ENCODE data around the gene PCSK2. TPM values are rescaled to one million over a fixed set of nuclear protein-coding genes. Genes with fewer than 3 reads are reported as not detected.

Gene PCSK2, protein sequence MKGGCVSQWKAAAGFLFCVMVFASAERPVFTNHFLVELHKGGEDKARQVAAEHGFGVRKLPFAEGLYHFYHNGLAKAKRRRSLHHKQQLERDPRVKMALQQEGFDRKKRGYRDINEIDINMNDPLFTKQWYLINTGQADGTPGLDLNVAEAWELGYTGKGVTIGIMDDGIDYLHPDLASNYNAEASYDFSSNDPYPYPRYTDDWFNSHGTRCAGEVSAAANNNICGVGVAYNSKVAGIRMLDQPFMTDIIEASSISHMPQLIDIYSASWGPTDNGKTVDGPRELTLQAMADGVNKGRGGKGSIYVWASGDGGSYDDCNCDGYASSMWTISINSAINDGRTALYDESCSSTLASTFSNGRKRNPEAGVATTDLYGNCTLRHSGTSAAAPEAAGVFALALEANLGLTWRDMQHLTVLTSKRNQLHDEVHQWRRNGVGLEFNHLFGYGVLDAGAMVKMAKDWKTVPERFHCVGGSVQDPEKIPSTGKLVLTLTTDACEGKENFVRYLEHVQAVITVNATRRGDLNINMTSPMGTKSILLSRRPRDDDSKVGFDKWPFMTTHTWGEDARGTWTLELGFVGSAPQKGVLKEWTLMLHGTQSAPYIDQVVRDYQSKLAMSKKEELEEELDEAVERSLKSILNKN
- polyA plus RNA-seq (2011; rRNA removed): not detected in 2 replicates
- not detected in 2 replicates for polyA minus RNA-seq (2011; rRNA and poly(A)+ RNA removed)

DNA sequence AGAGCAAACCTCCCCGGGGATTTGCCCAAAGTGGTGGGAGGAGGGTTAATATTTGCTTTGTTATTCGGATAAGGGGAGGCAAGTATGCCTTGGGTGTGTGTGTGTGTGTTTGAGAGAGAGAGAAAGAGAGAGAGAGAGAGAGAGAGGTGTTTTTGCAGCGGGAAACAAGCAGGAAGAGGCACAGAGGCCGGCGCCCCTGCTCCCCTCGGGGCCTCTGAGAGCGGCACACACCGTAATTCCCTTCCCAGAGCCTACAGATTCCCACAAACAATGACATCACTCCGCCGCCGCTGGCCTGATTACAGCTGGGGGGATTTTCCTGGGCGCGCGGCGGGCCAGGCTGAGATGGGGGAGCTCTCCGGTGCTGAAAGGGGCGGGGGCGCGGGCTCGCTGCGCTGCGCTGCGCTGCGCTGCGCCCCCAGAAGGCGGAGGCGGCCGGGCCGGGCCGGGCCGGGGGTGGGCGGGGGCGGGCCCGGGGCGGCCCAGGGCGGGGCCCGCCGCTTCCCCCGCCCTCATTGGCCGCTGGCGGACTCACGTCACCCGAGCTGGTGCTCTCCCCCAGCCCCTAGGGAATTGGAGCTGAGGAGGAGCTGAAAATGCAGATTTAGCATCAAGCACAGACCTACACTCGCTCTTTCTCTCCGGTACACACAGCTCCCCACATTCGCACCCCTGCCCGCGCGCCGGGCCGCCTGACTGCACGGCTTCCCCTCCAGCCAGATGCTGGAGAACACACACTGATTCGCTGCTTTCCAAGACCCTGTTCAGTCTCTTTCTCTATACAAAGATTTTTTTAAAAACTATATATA is at the start of gene PCSK2:
Gene PCSK2, plus strand, starts transcription at position 631 of the 809 bp plus-strand sequence. CDS start 266 bp downstream, outside the sequence.
- ChIA-PET CTCF (interaction anchor here (0.6 to 1.1 kb wide), 3 partner anchors 388 to 422 kb away, joined by 3 read pairs; no protein-coding TSS in a partner anchor), POLR2A (interaction anchor here (0.6 kb wide), 1 partner anchor 423 kb away, joined by 3 read pairs; no protein-coding TSS in a partner anchor)
- Histone ChIP-seq H3K4me3 (ENCODE audit: low read depth, low read length) (peak within 1 kb of the TSS; percentile 41), H3K27me3 (ENCODE audit: control insufficient read depth, insufficient read depth, low read length) (peaks cover 20% of the 10 kb centered on the region), H3K9me3 (ENCODE audit: control insufficient read depth, insufficient read depth, low read length) (no peaks in the 10 kb centered on the region; the same call in 1 of the 2 replicates), H3K27ac (ENCODE audit: low read depth, low read length) (no peak within 1 kb of the TSS)
- TF ChIP-seq, protein P1, sequence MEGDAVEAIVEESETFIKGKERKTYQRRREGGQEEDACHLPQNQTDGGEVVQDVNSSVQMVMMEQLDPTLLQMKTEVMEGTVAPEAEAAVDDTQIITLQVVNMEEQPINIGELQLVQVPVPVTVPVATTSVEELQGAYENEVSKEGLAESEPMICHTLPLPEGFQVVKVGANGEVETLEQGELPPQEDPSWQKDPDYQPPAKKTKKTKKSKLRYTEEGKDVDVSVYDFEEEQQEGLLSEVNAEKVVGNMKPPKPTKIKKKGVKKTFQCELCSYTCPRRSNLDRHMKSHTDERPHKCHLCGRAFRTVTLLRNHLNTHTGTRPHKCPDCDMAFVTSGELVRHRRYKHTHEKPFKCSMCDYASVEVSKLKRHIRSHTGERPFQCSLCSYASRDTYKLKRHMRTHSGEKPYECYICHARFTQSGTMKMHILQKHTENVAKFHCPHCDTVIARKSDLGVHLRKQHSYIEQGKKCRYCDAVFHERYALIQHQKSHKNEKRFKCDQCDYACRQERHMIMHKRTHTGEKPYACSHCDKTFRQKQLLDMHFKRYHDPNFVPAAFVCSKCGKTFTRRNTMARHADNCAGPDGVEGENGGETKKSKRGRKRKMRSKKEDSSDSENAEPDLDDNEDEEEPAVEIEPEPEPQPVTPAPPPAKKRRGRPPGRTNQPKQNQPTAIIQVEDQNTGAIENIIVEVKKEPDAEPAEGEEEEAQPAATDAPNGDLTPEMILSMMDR (IDR thresholded peaks at IDR 0.05; ENCODE audit: low read depth, low read length): no peak
- peak; percentile 6 for DNase-seq (ENCODE audit: low read depth, low spot score)

DNA sequence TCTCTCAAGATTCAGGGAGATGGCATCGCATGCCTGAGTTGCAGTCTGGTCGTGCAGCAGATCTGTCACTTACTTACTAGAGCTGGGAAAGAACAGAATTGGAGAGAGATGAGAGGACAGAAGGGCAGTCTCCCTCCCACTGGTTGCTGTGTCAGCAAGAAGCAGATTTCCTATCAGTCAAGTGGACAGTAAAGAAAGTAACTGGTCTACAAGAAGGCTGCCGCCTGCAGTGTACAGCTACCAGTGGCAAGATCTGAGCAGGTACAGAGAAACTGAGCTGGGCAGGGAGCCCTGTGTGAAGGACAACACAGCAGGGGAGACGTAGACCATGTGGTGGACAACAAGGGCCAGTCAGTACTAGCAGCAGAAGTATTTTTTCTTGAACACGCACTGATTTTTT is 49.5 kb upstream of the PCSK2 start:
- Histone ChIP-seq H3K4me3 (ENCODE audit: low read depth, low read length) (no peak overlapping the region), H3K27ac (ENCODE audit: low read depth, low read length) (no peak overlapping the region), H3K9me3 (ENCODE audit: control insufficient read depth, insufficient read depth, low read length) (peaks cover 10% of the 10 kb centered on the region; the same call in 1 of the 2 replicates), H3K27me3 (ENCODE audit: control insufficient read depth, insufficient read depth, low read length) (no peaks in the 10 kb centered on the region)
- TF ChIP-seq, protein P1 (IDR thresholded peaks at IDR 0.05; ENCODE audit: low read depth, low read length): no peak
- CTCF ChIA-PET: no interaction called here
- no peak for DNase-seq (ENCODE audit: low read depth, low spot score)
- POLR2A ChIA-PET: no interaction called here

DNA sequence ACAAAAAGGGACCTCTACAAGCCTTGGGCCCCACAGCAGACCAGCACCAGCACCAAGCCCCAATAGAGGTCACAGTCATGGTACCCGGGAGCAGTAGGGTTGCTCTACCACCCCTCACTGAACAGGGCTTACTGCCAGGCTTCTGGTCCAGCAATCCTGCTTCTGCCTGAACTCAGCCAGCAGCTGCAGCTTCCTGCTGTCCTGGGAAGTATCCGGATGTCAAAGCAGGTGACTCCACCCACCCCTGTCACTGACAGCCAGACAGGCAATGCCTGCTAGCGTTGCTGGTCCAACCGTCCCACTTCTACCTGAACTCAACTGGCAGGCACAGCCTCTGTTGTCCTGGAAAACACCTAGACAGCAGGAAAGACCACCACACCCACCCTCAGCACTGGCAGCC is 47.0 kb upstream of the PCSK2 start:
- H3K27ac ChIP-seq (ENCODE audit: low read depth, low read length): no peak overlapping the region
- TF ChIP-seq, protein P1 (IDR thresholded peaks at IDR 0.05; ENCODE audit: low read depth, low read length): no peak
- H3K4me3 ChIP-seq (ENCODE audit: low read depth, low read length): no peak overlapping the region
- ChIA-PET POLR2A (no interaction called here), CTCF (interaction anchor here (1.0 kb wide), 1 partner anchor 378 kb away, joined by 3 read pairs; no protein-coding TSS in a partner anchor)
- no peaks in the 10 kb centered on the region for H3K27me3 ChIP-seq (ENCODE audit: control insufficient read depth, insufficient read depth, low read length)
- peaks cover 10% of the 10 kb centered on the region for H3K9me3 ChIP-seq (ENCODE audit: control insufficient read depth, insufficient read depth, low read length)
- DNase-seq (ENCODE audit: low read depth, low spot score): no peak

DNA sequence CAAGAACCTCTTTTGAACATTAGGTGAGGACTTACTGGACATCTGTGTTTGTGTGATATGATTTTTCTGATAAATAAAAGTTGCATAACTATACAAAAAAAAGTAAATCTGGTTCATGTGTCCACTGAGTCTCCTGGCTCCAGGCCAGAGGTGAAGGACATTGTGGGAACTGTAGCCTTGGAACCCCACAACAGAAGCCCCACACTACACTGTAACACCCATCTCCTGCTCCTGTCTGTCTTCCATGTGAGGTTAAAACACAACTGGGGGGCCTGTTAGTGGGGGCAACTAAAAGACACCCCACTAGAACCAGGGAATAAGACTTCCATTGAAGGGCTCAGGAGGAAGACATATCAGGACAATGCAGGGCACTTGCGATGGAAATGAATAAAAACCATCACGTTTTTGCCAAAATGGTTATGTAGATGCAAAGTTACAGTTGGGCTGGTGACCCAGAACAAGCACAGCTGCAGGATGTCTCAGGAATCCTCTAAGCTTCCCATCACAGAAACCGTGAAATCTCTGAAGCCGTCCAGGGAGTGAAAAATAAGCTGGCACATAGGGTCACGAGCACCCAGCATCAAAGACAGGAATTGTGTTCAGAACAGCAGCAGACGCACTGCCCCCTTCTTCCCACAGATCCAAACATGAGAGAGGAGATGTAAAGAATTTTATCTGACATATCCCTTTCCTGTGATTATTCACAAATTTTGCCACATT is 36.7 kb upstream of the PCSK2 start:
- Histone ChIP-seq H3K27me3 (ENCODE audit: control insufficient read depth, insufficient read depth, low read length) (no peaks in the 10 kb centered on the region), H3K4me3 (ENCODE audit: low read depth, low read length) (no peak overlapping the region), H3K9me3 (ENCODE audit: control insufficient read depth, insufficient read depth, low read length) (no peaks in the 10 kb centered on the region), H3K27ac (ENCODE audit: low read depth, low read length) (no peak overlapping the region)
- ChIA-PET POLR2A (no interaction called here), CTCF (no interaction called here)
- no peak for DNase-seq (ENCODE audit: low read depth, low spot score)
- TF ChIP-seq, protein P1 (IDR thresholded peaks at IDR 0.05; ENCODE audit: low read depth, low read length): no peak
